Left lung (tissue), 14 donors: ENCODE data around the gene GUK1. TPM values are rescaled to one million over a fixed set of nuclear protein-coding genes. Genes with fewer than 3 reads are reported as not detected.

Source experiments
- ATAC-seq: fragments of 200-7000 bp; cut with Tn5 transposase; one replicate; pipeline ENCODE4 v1.9.1; 2020; ENCODE audit warnings: moderate library complexity
- DNase-seq, 4 donors: peaks; one replicate each; pipeline ENCODE4 v3.0.0-alpha.2; 2013 to 2020
- H3K27ac ChIP-seq, 2 donors: fragments of 200-600 bp; sonication (generic) in 1 of 2; one replicate each; pipeline versions ENCODE4 v1.5.0 to v1.8.0; 2020 to 2021
- H3K27me3 ChIP-seq, 2 donors: fragments of 200-600 bp; sonication (generic) in 1 of 2; one replicate each; pipeline versions ENCODE4 v1.5.0 to v1.8.0; 2020 to 2021
- H3K36me3 ChIP-seq, 2 donors: fragments of 200-600 bp; sonication (generic) in 1 of 2; one replicate each; pipeline versions ENCODE4 v1.5.0 to v1.8.0; 2020 to 2021
- H3K4me1 ChIP-seq, 2 donors: fragments of 200-600 bp; one replicate each; pipeline ENCODE4 v1.8.0; 2021
- H3K4me3 ChIP-seq, 2 donors: fragments of 200-600 bp; sonication (generic) in 1 of 2; one replicate each; pipeline versions ENCODE4 v1.5.0 to v1.8.0; 2020 to 2021; ENCODE audit warnings: mild to moderate bottlenecking in 1 of 2
- H3K9me3 ChIP-seq, 2 donors: fragments of 200-600 bp; sonication (generic) in 1 of 2; one replicate each; pipeline versions ENCODE4 v1.5.0 to v1.8.0; 2020 to 2021
- intact Hi-C, 2 donors: fragments of 100-400 bp; cut with DNase I; formaldehyde crosslinking; loops; one replicate each; pipeline versions ENCODE4 v1.11.2 to v1.14.2; 2022
- long read RNA-seq, 12 donors: library from polyadenylated mRNA in 2 of 12; unstranded in 2 of 12; transcript quantifications; one replicate each; pipeline ENCODE4 v2.0.0 and lab custom pipeline, GENCODE V29; 2019 to 2026
- polyA plus RNA-seq, 6 donors: library from polyadenylated mRNA; unstranded; fragments of 120-200 nt; gene quantifications; one replicate each; pipeline ENCODE4 v1.2.1, GENCODE V29; 2013; ENCODE audit not compliant: insufficient read length in 6 of 6
- total RNA-seq, 2 donors: library from RNA; stranded (reverse); fragmentation: NEBNext Ultra II Directional; extraction: Animal tissue kit (Norgen Biotek cat#: 25700); gene quantifications; one replicate each; pipeline ENCODE4 v1.2.1, GENCODE V29; 2021
- TF ChIP-seq, protein P1 (sequence below), 2 donors: fragments of 200-600 bp; sonication (generic) in 1 of 2; IDR thresholded peaks; one replicate each; pipeline versions ENCODE4 v1.5.0 to v1.8.0; 2021; ENCODE audit warnings: antibody characterized with exemption in 2 of 2
- donor health status: DM: no; HTN: yes; CAD: no.
- donor health status: DM: no; HTN: no; CAD: no.

Gene GUK1
- total RNA-seq (100 to 1,000 TPM; 217 to 221 TPM), polyA plus RNA-seq (100 to 1,000 TPM; 112 to 186 (median 134) TPM)
- long read RNA-seq, donor 1, transcript GUK1-220 (2 exons, 657 nt): minor isoform, 6 of 256 reads
- long read RNA-seq, donor 1, transcript GUK1-202 (7 exons, 940 nt): minor isoform, 53 of 256 reads
- long read RNA-seq, donor 1, transcript GUK1-210 (8 exons, 990 nt): major isoform, 94 of 256 reads
- long read RNA-seq, donor 1, transcript GUK1-201 (9 exons, 1,084 nt): minor isoform, 37 of 256 reads
- long read RNA-seq, donor 1, partial matches to known transcripts: 42 of 256 reads
- long read RNA-seq, donor 1, other reads (novel, unspliced or antisense): 5 of 256 reads
- long read RNA-seq, donor 2, transcript GUK1-210 (8 exons, 990 nt): major isoform, 51 of 148 reads
- long read RNA-seq, donor 2, transcript GUK1-220 (2 exons, 657 nt): minor isoform, 6 of 148 reads
- long read RNA-seq, donor 2, transcript GUK1-201 (9 exons, 1,084 nt): minor isoform, 16 of 148 reads
- long read RNA-seq, donor 2, transcript GUK1-202 (7 exons, 940 nt): minor isoform, 28 of 148 reads
- long read RNA-seq, donor 2, partial matches to known transcripts: 23 of 148 reads
- long read RNA-seq, donor 2, other reads (novel, unspliced or antisense): 5 of 148 reads
- long read RNA-seq, donor 3, transcript GUK1-210 (8 exons, 990 nt): major isoform, 55 of 124 reads
- long read RNA-seq, donor 3, transcript GUK1-218 (2 exons, 795 nt): minor isoform, 5 of 124 reads
- long read RNA-seq, donor 3, transcript GUK1-201 (9 exons, 1,084 nt): minor isoform, 19 of 124 reads
- long read RNA-seq, donor 3, transcript GUK1-202 (7 exons, 940 nt): minor isoform, 27 of 124 reads
- long read RNA-seq, donor 3, partial matches to known transcripts: 6 of 124 reads
- long read RNA-seq, donor 3, other reads (novel, unspliced or antisense): 0 of 124 reads
- long read RNA-seq, donor 4, transcript GUK1-208 (7 exons, 842 nt): minor isoform, 17 of 498 reads
- long read RNA-seq, donor 4, transcript GUK1-201 (9 exons, 1,084 nt): minor isoform, 93 of 498 reads
- long read RNA-seq, donor 4, transcript GUK1-202 (7 exons, 940 nt): minor isoform, 12 of 498 reads
- long read RNA-seq, donor 4, transcript GUK1-210 (8 exons, 990 nt): major isoform, 277 of 498 reads
- long read RNA-seq, donor 4, partial matches to known transcripts: 28 of 498 reads
- long read RNA-seq, donor 4, other reads (novel, unspliced or antisense): 57 of 498 reads
- long read RNA-seq, donor 5, transcript GUK1-210 (8 exons, 990 nt): major isoform, 57 of 149 reads
- long read RNA-seq, donor 5, transcript GUK1-202 (7 exons, 940 nt): minor isoform, 34 of 149 reads
- long read RNA-seq, donor 5, transcript GUK1-201 (9 exons, 1,084 nt): minor isoform, 21 of 149 reads
- long read RNA-seq, donor 5, transcript GUK1-208 (7 exons, 842 nt): minor isoform, 5 of 149 reads
- long read RNA-seq, donor 5, partial matches to known transcripts: 19 of 149 reads
- long read RNA-seq, donor 5, other reads (novel, unspliced or antisense): 0 of 149 reads
- long read RNA-seq, donor 6, transcript GUK1-209 (8 exons, 937 nt): minor isoform, 5 of 194 reads
- long read RNA-seq, donor 6, transcript GUK1-210 (8 exons, 990 nt): major isoform, 79 of 194 reads
- long read RNA-seq, donor 6, transcript GUK1-202 (7 exons, 940 nt): minor isoform, 41 of 194 reads
- long read RNA-seq, donor 6, transcript GUK1-201 (9 exons, 1,084 nt): minor isoform, 21 of 194 reads
- long read RNA-seq, donor 6, partial matches to known transcripts: 34 of 194 reads
- long read RNA-seq, donor 6, other reads (novel, unspliced or antisense): 0 of 194 reads
- long read RNA-seq, donor 7, transcript GUK1-202 (7 exons, 940 nt): major isoform, 40 of 118 reads
- long read RNA-seq, donor 7, transcript GUK1-210 (8 exons, 990 nt): minor isoform, 37 of 118 reads
- long read RNA-seq, donor 7, transcript GUK1-209 (8 exons, 937 nt): minor isoform, 5 of 118 reads
- long read RNA-seq, donor 7, transcript GUK1-201 (9 exons, 1,084 nt): minor isoform, 15 of 118 reads
- long read RNA-seq, donor 7, partial matches to known transcripts: 8 of 118 reads
- long read RNA-seq, donor 7, other reads (novel, unspliced or antisense): 0 of 118 reads
- long read RNA-seq, donor 8, transcript GUK1-210 (8 exons, 990 nt): major isoform, 65 of 164 reads
- long read RNA-seq, donor 8, transcript GUK1-208 (7 exons, 842 nt): minor isoform, 5 of 164 reads
- long read RNA-seq, donor 8, transcript GUK1-201 (9 exons, 1,084 nt): minor isoform, 25 of 164 reads
- long read RNA-seq, donor 8, transcript GUK1-202 (7 exons, 940 nt): minor isoform, 49 of 164 reads
- long read RNA-seq, donor 8, partial matches to known transcripts: 12 of 164 reads
- long read RNA-seq, donor 8, other reads (novel, unspliced or antisense): 0 of 164 reads
- long read RNA-seq, donor 9: 0 reads
- long read RNA-seq, donor 10, transcript GUK1-201 (9 exons, 1,084 nt): minor isoform, 128 of 748 reads
- long read RNA-seq, donor 10, transcript GUK1-210 (8 exons, 990 nt): major isoform, 414 of 748 reads
- long read RNA-seq, donor 10, transcript GUK1-202 (7 exons, 940 nt): minor isoform, 23 of 748 reads
- long read RNA-seq, donor 10, transcript GUK1-208 (7 exons, 842 nt): minor isoform, 24 of 748 reads
- long read RNA-seq, donor 10, partial matches to known transcripts: 31 of 748 reads
- long read RNA-seq, donor 10, other reads (novel, unspliced or antisense): 114 of 748 reads
- long read RNA-seq, donor 11, transcript GUK1-208 (7 exons, 842 nt): minor isoform, 28 of 282 reads
- long read RNA-seq, donor 11, transcript GUK1-210 (8 exons, 990 nt): major isoform, 118 of 282 reads
- long read RNA-seq, donor 11, transcript GUK1-202 (7 exons, 940 nt): minor isoform, 44 of 282 reads
- long read RNA-seq, donor 11, transcript GUK1-201 (9 exons, 1,084 nt): minor isoform, 32 of 282 reads
- long read RNA-seq, donor 11, partial matches to known transcripts: 32 of 282 reads
- long read RNA-seq, donor 11, other reads (novel, unspliced or antisense): 0 of 282 reads
- long read RNA-seq, donor 12, transcript GUK1-210 (8 exons, 990 nt): major isoform, 57 of 132 reads
- long read RNA-seq, donor 12, transcript GUK1-201 (9 exons, 1,084 nt): minor isoform, 24 of 132 reads
- long read RNA-seq, donor 12, transcript GUK1-202 (7 exons, 940 nt): minor isoform, 37 of 132 reads
- long read RNA-seq, donor 12, partial matches to known transcripts: 0 of 132 reads
- long read RNA-seq, donor 12, other reads (novel, unspliced or antisense): 0 of 132 reads

DNA sequence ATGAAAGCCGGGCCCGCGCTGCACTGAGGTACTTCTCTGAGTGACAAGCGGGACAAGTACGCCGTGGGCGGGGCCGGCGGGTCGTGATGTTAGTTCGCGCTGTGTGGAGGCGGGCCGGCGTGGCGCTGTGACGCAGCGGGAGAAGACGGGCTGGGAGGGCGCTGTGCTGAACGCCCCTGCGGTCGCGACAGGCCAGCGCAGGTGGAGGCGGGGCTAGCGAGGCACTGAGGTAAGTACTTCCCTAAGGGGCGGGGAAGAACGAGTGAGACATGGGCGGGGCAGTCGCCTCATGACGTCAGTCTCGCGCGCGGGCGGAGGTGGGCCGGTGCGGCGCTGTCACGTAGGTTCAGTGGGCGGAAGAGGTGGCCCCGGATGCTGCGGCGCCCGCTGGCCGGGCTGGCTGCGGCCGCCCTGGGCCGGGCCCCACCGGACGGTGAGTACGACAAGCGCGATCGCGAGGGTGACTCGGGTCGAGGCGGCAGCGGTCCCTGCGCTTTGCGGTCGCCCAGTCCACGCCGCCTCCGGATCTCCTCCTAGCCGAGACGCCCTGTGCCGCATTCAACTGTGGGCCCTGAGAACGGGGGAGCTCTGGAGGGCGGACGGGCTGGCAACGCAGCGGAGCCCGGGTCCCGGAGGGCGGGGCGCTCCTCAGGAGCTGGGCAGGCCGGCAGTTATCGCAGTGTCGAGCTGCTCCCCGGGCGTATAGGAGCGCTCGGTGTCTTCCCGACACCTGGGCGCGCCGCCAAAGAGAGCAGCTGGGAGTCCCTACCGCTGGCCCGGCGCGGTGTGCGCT lies at the start of gene GUK1:
Gene GUK1, plus strand, starts transcription at position 349 of the 793 bp plus-strand sequence. Its CDS starts 24 bp downstream, at position 373.
- DNase-seq: peak; percentile 99 to 100 (median 100)
- Histone ChIP-seq H3K27me3 (no peaks in the 10 kb centered on the region), H3K4me3 (peak within 1 kb of the TSS; percentile 96 to 98), H3K9me3 (no peaks in the 10 kb centered on the region), H3K4me1 (peaks cover 22 to 46% of the 10 kb centered on the region in 2 donors), H3K27ac (peak within 1 kb of the TSS; percentile 97 to 98), H3K36me3 (peaks cover 0 to 21% of the 10 kb centered on the region in 2 donors)
- intact Hi-C loops: no loop called here
- ATAC-seq: peak; percentile 93
- TF ChIP-seq, protein P1, sequence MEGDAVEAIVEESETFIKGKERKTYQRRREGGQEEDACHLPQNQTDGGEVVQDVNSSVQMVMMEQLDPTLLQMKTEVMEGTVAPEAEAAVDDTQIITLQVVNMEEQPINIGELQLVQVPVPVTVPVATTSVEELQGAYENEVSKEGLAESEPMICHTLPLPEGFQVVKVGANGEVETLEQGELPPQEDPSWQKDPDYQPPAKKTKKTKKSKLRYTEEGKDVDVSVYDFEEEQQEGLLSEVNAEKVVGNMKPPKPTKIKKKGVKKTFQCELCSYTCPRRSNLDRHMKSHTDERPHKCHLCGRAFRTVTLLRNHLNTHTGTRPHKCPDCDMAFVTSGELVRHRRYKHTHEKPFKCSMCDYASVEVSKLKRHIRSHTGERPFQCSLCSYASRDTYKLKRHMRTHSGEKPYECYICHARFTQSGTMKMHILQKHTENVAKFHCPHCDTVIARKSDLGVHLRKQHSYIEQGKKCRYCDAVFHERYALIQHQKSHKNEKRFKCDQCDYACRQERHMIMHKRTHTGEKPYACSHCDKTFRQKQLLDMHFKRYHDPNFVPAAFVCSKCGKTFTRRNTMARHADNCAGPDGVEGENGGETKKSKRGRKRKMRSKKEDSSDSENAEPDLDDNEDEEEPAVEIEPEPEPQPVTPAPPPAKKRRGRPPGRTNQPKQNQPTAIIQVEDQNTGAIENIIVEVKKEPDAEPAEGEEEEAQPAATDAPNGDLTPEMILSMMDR (IDR thresholded peaks at IDR 0.05): peak in 1 of 2 donors; percentile 65

GRCh38 chr1:228090613-228091081 lies 49.4 kb upstream of the GUK1 start:
- intact Hi-C loops: no loop called here
- peaks cover 0 to 41% of the 10 kb centered on the region in 2 donors for H3K36me3 ChIP-seq
- H3K4me1 ChIP-seq: peaks cover 70 to 90% of the 10 kb centered on the region in 2 donors
- no peak for DNase-seq
- peak; percentile 6 for ATAC-seq
- peaks cover 0 to 8% of the 10 kb centered on the region in 2 donors for H3K9me3 ChIP-seq
- no peak overlapping the region for H3K4me3 ChIP-seq
- TF ChIP-seq, protein P1 (IDR thresholded peaks at IDR 0.05): no peak
- H3K27ac ChIP-seq: peak overlapping the region in 1 of 2 donors; percentile 99
- H3K27me3 ChIP-seq: no peaks in the 10 kb centered on the region
